ENCODE results near the gene GOLGB1.
"Not testable (repeated sequence)": the region's sequence is repeated elsewhere in the genome, so short reads cannot be mapped to it uniquely, and the experiment has no call there.

Gene GOLGB1

DNA sequence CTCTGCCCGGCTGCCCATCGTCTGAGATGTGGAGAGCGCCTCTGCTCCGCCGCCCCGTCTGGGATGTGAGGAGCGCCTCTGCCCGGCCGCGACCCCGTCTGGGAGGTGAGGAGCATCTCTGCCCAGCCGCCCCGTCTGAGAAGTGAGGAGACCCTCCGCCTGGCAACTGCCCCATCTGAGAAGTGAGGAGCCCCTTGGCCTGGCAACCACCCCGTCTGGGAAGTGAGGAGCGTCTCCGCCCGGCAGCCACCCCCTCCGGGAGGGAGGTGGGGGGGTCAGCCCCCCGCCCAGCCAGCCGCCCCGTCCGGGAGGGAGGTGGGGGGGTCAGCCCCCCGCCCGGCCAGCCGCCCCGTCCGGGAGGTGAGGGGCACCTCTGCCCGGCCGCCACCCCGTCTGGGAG is 60.8 kb downstream of the GOLGB1 start:
- DNase-seq, result not testable (repeated sequence)

DNA sequence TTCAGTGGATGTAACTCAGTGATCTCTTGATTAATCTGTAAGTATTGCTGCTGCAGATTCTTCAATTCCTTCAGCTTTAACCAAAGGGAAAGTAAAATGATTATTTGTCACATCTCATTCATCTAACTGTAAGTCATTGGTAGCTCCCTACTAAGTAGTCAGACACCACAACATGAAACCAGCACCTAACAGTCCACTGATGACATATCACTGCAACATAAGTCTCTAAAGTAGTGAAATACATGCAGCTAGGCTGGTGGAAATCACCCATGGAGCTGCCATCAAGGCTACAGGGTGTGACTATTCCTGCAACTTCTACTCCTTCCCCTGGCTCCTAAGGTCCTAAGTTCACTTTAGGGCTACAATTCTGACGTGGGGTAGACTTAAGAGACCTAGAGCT is 67.7 kb downstream of the GOLGB1 start:
- DNase-seq, result no peak

DNA sequence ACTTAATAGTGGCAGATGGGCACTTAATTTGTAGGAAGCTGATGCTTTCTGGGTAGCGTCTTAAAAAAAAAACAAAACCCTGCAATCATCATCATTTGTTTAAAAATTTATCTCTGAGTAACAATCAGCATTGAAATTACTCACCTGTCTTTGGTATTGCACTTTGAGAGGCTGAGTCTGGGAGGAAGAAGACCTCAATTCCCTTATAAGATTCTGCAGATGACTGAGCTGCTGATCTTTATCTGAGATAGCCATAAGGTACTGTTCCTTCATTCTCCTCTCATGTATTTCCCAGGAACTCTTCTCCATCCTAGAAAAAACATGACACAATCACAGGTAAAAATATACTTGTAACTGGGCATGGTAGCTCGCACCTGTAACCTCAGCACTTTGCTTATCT is 72.4 kb downstream of the GOLGB1 start:
- DNase-seq, result no peak

GRCh38 chr3:121670676-121671075 is 78.9 kb downstream of the GOLGB1 start:
- DNase-seq, result no peak

DNA sequence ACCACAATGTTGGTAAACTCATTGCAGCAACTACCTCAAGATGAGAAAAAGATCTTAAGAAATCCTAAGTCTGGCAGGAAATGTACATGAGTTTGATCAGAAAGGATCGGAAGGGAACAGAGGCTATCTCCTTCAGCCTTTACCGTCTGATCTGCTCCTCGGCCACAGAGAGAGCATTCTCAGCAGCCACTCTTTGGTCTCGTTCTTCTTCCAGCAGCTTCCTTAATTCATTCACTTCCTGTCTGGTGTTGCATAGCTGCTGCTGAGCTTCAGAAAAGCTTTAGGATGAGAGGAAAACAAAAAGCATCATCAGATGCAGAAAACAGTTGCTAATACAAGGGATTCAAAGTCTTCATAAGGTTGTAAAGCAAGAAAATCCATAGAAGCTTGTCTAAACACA is 82.2 kb downstream of the GOLGB1 start:
- DNase-seq, result no peak

- DNase-seq, result no peak
Observed at GRCh38 chr3:121665488-121665887, 84.1 kb downstream of the GOLGB1 start.

GRCh38 chr3:121663171-121663847 is 86.2 kb downstream of the GOLGB1 start:
- DNase-seq, result no peak

- no peak for DNase-seq
Observed at GRCh38 chr3:121662742-121663141, 86.8 kb downstream of the GOLGB1 start.

DNA sequence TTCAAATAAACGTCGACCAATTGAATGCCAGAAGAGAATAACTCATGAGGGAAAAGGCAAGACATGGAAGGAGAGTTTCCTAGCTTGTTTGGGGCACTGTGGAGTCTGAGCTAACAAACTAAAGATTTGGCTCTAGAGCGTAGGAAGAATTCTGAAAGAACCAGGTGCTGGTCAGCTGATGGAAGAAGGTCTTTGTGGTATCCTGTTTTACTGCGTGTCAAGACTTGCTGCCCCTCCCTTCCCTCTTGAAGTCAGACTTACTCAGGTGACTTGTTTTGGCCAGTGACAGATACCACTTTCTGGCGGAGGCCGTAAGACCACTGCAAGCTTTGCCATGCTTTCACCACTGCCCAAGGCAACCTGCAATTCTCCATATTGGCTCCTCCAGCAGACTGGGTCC is 88.2 kb downstream of the GOLGB1 start:
- DNase-seq, result no peak

- DNase-seq, result no peak
Observed at GRCh38 chr3:121660356-121661171, 89.0 kb downstream of the GOLGB1 start, which contains the start of gene HCLS1. HCLS1 (minus strand) TSS chr3:121660903; CDS start chr3:121658347, 2,556 bp downstream.

- no peak for DNase-seq
Observed at GRCh38 chr3:121659586-121659985, 90.0 kb downstream of the GOLGB1 start.

- DNase-seq, result no peak
Observed at GRCh38 chr3:121658716-121659435, 90.7 kb downstream of the GOLGB1 start.

DNA sequence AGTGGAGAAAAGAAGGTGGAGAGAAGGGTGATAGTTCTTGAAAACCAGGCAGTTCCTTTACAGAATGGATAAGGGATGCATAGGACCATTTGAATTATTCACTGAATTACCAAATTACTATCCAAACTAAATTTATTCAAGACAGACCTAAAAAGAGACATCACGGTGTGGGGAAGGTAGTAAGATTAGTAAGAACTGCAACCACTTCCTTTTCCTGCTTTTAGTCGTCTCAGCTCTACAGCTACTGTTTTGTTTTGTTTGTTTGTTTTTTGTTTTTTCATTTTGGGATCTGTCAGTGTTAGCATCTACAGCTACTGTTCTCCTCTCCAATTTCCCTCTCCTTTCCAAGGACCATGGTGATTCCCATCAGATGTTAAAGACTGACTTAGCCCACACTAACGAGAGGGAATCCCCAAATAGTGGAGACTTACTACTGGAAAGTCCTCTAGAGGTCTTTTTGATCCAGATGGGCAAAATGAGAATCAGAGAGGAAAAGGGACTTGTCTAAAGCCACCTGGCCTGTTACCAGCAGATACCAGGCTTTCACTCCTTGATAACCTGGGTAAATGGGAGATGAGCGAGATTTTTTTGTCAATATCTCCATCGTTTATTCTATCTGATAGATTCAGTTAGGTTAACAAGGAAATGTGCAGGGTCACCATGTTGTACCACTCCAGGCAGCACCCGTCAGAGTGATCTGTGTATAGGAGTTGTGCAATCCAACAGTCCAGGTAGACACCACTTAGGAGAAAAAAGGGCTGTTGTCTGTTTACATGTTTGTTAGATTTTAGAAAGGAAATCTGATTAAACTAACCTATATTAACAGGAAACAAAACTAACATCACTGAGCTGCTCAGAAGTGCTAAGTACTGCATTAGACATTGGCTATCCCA is 94.8 kb downstream of the GOLGB1 start:
- no peak for DNase-seq

- DNase-seq, result peak; percentile 16
Observed at GRCh38 chr3:121651684-121652083, 97.9 kb downstream of the GOLGB1 start.

GRCh38 chr3:121649645-121650044 is 99.9 kb downstream of the GOLGB1 start:
- no peak for DNase-seq

GRCh38 chr3:121648219-121648958 is 101.2 kb downstream of the GOLGB1 start:
- DNase-seq, result no peak

- no peak for DNase-seq
Observed at GRCh38 chr3:121645054-121645453, 104.5 kb downstream of the GOLGB1 start.

- DNase-seq, result no peak
Observed at GRCh38 chr3:121642601-121643314, 106.8 kb downstream of the GOLGB1 start.

DNA sequence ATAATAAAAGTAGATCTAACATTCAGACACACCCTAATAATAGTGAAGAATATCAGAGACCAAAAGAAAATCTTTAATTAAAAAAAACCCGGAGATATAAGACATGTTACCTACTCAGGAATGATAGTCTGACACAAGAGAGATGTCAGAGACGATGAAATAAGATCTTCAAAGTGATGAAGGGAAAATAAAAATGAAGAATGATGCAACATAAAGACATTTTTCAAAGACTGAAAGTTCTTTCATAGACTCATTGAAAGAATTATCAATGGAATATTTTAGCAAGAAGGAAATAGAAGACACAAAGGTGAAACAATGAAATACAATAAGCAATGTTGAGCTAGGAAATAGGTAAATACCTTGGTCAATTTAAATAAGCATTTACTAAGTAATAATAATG is 108.4 kb downstream of the GOLGB1 start:
- no peak for DNase-seq

GRCh38 chr3:121637922-121638321 is 111.6 kb downstream of the GOLGB1 start:
- DNase-seq, result no peak

- no peak for DNase-seq
Observed at GRCh38 chr3:121630355-121630754, 119.2 kb downstream of the GOLGB1 start.

Data from NCI-H82 (cell line).